HG03066 (cell line): ENCODE results near the gene MEIOSIN.

Experiments
- ATAC-seq: cut with Tn5 transposase; IDR thresholded peaks from one replicate; pipeline ENCODE4 v1.9.1; 2021; ENCODE audit warnings: low read depth; ENCODE audit not compliant: unreplicated experiment

MEIOSIN gene

GRCh38 chr19:45778010-45778661 lies 44.9 kb downstream of the MEIOSIN start:
- ATAC-seq = no peak

GRCh38 chr19:45779231-45780145 lies 46.2 kb downstream of the MEIOSIN start:
- ATAC-seq = peak; percentile 88

DNA sequence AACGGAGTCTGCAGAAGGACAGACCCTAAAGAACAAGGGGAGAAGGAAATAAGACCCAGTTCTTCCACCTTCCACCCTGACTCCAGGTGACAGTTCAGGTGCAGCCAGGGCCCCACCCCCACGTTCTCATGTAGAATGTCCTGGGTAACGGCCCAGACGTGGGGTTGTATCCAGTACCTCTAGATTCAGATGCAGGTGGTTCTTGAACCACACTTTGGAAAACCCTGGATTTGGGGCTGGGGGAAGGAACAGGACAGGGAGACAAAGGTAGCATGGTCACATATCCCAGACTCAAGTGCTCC lies 46.9 kb downstream of the MEIOSIN start:
- no peak for ATAC-seq

DNA sequence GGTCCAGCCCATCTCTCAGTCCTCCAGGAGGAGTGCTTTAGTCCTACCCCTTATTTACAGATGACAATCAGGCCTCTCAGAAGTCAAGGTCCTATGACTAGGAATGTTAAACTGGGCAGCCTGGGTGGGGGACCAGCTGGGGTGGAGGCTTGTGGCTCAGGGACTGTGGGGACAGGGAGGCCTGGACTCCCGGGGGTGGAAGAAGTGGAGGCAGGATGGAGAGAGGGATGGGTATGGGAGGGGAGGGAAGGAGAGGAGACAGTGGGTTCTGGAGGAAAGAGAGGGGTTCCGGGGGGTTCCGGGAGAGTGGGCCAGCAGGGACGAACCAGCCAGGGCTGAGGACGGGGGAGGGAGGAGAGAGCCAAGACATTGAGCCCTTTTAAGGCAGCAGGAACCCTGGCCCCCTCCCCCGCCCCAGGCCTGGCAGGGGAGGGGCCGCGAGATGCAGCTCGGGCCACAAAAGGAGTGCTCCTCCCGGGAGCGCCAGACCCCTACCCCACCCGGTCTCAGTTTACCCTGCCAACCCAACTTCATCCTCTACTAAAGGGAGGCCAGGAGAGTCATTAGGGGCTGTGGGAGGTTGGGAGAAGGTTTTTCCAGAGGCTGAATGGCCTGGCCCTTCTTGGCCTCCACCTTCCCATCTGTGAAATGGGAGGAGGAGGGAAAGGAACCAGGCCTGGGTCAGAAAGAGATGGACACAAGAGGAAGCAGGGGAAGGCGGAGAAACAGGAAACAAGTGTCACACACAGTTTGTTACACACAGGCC lies 47.4 kb downstream of the MEIOSIN start:
- ATAC-seq = no peak

DNA sequence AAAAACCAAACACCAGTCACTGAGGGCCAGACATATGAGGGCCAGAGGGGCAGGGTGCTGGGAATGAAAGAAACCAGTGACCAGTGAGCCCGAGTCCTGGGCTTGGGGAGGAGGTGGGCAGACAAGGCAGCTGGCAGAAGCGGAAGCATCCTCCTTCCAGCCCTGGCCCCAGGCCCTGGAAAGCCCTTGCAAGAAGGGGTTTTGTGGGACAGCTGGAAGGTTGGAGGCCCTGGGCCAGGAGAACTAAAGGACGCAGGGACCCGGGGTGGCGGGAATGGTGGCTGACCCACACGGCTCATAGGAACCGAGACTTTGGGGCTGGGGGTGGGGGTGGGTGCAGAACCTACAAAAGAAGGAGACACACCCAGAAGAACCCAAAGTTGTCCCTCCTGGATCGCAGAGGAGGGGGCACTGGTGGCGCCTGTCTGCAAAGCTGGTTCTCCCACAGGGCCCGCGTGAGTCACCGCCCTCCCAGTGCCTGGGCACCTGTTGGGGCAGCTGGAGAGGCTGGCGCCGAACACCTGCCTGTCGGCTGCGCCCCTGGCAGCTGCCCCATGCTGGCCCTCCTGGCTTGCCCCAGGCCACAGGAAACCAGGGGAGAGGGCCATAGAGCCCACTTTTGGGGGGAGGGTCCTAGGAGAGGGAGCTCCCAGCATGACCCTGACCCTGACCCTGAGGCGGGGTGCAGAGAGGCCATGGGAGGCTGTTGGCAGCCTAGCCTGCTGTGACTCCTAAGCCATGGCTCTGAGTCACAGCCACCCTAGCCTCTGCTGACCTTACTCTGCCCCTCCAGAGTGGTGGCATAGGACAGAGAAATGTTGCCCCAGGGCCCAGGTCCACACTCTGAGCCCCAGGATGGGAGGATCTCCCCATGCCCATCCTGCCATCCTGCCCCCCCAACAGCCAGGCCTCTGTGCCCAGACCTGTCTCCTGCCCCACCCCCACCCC lies 48.2 kb downstream of the MEIOSIN start:
- ATAC-seq = no peak

GRCh38 chr19:45782162-45782691 lies 49.0 kb downstream of the MEIOSIN start, which contains the start of gene DMPK:
TSS of gene DMPK (minus strand) at chr19:45782490. CDS start at chr19:45782352, 138 bp downstream.
- no peak for ATAC-seq

DNA sequence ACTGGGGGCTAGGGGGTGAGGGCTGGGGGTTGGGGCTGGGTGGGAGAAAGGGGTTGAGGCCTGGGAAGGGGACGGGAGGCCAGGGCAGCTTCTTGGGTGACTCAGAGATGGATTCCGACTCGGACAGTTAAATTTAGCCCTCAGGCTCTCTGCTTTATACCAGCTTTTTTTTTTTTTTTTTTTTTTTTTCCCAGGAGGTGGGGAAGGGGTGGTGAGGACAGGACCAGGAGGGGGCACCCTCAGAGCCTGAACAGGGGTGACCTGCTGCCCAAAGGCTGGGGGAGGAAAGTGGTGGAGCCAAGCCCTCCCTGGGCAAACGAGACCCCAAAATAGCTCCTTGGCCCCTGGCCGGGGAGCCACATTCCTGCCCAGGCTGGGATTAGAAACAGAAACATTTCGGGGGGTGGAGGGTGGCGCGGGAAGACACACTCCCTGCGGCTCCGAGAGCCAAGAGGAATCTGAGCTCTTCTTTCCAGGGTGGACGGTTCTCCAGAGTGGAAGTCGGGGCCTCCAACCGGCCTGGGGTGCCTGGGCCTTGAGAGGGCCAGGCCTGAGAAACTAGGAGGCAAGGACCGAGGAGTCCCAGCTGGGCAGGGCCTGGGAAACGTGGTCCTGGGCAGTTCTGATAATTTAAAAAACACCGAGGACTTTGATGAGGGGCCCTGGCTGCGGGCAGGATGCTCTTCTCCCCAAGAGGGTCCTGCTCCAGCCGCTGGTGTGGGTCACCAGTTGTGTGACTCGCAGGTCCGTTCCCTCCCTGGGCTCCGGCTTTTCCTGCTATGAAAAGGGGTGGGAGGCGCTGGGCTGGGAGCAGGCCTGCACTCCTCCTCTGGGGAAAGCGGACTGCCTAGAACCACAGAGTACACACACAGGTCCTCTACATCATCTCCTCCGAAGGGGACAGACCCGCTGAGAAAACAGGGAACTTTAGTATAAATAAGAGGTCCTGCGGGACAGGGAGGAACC lies 49.9 kb downstream of the MEIOSIN start:
- ATAC-seq = no peak

- no peak for ATAC-seq
Observed at GRCh38 chr19:45784096-45784495, 50.9 kb downstream of the MEIOSIN start.

- ATAC-seq = no peak
Observed at GRCh38 chr19:45785097-45785496, 51.9 kb downstream of the MEIOSIN start.

DNA sequence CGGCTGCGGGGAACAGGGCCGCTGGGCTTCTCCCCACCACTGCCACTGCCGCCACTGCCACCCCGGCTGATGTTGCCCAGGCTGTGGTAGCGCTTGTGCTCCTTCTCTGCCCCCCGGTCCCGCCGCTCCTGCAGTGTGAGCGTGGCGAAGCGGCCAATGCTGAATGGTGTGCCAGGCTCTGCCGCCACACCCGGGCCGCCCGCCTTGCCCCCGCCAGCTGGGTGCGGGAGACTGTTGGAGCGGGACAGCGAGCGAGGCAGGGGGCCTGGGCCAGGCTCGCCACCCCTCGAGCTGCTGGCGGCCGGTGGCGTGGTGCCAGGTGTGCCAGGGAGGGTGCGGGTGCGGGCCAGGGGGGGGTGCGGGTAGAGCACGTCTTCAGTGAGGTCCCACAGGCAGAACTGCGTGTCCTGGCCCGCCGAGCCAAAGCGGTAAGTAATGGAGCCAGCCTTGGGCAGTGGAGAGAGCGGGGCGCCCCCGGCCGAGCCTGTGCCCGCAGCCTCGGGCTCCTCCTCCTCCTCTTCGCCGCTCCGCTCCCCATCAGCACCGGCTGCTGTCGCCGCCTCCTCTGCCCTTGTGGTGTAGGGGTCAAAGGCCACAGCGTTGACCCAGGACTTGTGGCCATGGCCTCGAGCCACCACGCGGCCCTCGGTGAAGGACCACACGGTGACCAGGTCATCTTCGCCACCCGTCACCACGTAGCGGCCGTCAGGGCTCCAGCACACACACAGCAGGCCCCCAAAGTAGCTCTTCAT lies 52.7 kb downstream of the MEIOSIN start:
- no peak for ATAC-seq

GRCh38 chr19:45786533-45786894 lies 53.3 kb downstream of the MEIOSIN start:
- ATAC-seq = no peak

GRCh38 chr19:45789035-45789786 lies 56.0 kb downstream of the MEIOSIN start:
- ATAC-seq = no peak

DNA sequence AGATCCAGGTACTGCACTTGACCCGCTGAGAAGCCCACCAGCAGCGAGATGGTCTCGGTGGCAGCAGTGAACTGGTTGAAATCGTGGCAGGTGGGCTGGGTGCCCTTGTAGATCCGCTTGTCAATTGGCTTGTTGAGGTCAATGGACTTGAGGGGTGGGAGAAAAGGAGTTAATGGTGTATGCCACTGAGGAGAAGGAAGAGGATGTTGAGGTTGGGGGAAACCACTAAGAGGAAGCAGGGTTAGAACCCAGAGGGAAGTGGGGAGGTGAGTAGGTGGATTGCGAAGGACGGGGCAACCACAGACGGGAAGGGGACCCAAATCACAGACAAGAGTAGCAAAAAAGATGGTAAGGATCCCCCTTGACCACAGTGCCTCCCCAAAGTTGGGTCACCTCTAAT lies 57.7 kb downstream of the MEIOSIN start:
- ATAC-seq = no peak

- peak; percentile 19 for ATAC-seq
Observed at GRCh38 chr19:45791744-45792469, 58.7 kb downstream of the MEIOSIN start.

DNA sequence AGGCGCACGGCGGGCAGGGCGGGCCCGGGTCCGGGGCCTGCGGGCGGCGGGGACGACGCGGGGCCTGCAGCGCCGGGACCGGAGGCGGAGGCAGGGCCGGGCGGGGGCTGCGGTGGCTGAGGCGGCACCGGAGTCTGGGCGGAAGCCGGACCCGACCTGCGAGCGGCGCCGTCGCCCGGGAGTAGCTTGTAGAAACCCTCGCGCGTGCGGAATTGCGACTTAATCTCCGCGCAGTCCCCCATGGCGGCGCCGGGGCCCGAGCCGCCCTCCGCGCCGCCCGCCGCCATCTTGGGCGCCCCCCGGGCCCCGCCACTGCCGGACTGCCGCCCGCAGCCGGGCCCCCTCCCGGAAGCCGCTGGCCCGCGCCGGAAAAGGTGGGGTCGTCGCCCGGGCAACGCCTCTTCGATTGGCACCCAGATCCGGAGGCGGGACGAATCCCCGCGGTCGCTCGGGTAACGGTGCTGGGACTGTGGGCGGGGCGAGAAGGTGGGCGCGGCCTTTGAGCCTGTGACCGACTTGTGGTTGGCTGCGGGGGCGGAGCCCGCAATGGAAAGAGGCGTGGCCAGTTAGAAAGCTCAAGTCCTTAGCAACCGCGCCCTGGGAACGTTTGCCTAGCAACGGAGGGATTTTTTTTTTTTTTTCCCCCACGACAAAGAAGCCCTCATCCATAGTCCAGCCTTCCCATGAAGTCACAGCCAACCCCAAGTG lies 59.4 kb downstream of the MEIOSIN start, which contains the start of gene DMWD:
TSS of gene DMWD (minus strand) at position 376 of the 708 bp plus-strand sequence. CDS start at position 287, 89 bp downstream.
- ATAC-seq = peak; percentile 92

- no peak for ATAC-seq
Observed at GRCh38 chr19:45793178-45793564, 59.9 kb downstream of the MEIOSIN start.
